GM19025 (cell line): ENCODE measurements around the gene TMEM248.
"Not testable (repeated sequence)": the region's sequence is repeated elsewhere in the genome, so short reads cannot be mapped to it uniquely, and the experiment has no call there.

Experiments used
- ATAC-seq: cut with Tn5 transposase; IDR thresholded peaks from one replicate; pipeline ENCODE4 v1.9.1; 2021; ENCODE audit warnings: mild to moderate bottlenecking, low read depth, moderate library complexity; ENCODE audit not compliant: unreplicated experiment

TMEM248 gene

GRCh38 chr7:66995050-66995776, 74.2 kb downstream of the TMEM248 start, which contains the start of gene SBDS:
TSS of gene SBDS (minus strand) at chr7:66995586. CDS start at chr7:66995417, 169 bp downstream.
- ATAC-seq: peak; percentile 56

DNA sequence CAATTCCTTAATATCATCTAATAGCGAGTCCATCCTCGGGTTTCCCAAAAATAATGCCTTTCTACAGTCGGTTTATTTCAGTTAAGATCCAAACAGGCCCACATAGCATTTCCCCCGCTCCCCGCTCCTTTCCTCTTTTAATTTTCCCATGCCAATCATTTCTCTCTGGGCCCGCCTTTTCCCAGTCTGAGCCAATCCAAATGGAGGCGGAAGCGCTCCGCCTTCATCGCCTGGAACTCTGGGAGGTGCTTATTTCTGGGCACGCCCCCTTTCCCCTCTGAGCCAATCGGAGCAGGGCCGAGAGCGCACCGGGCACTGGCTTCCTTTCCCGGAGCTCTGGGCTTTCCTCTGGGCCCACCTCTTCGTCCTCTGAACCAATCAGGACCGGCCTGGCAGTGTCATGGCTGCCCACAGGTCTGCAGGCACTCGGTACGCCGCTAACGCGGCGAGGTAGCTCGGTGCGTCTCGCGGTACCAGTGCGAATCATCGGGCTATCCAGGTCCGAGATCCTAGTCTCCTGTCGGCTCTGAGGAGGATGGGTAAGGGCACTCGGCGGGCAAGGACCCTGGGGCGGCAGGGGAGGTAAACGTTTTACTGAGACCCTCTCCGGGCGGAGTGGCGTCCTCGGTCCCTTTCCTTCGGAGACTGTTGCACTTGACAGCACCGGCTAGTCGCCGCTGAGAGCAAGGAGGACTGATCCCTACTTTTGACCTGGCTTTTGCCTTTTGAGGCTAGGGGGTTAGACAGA, 75.6 kb downstream of the TMEM248 start, which contains the start of gene TYW1:
TYW1 (plus strand) TSS at position 390 of the 748 bp plus-strand sequence; CDS start at position 536, 146 bp downstream.
- peak; percentile 89 for ATAC-seq

- not testable (repeated sequence) for ATAC-seq
Observed at GRCh38 chr7:67000601-67001258, 79.7 kb downstream of the TMEM248 start.

GRCh38 chr7:67004145-67004544, 83.1 kb downstream of the TMEM248 start:
- ATAC-seq: not testable (repeated sequence)

- no peak for ATAC-seq
Observed at GRCh38 chr7:67006965-67007364, 85.9 kb downstream of the TMEM248 start.
